HG02981 (cell line): ENCODE results near the gene PARP15.
"Not testable (repeated sequence)": the region's sequence is repeated elsewhere in the genome, so short reads cannot be mapped to it uniquely, and the experiment has no call there.

Experiments
- ATAC-seq: cut with Tn5 transposase; IDR thresholded peaks from one replicate; pipeline ENCODE4 v1.9.1; 2021; ENCODE audit warnings: mild to moderate bottlenecking, moderate library complexity; ENCODE audit not compliant: unreplicated experiment

PARP15 gene

GRCh38 chr3:122612696-122613095 lies 35.2 kb downstream of the PARP15 start:
- no peak for ATAC-seq

- no peak for ATAC-seq
Observed at GRCh38 chr3:122615303-122615702, 37.9 kb downstream of the PARP15 start.

- no peak for ATAC-seq
Observed at GRCh38 chr3:122618614-122619013, 41.2 kb downstream of the PARP15 start.

- no peak for ATAC-seq
Observed at GRCh38 chr3:122619040-122619439, 41.6 kb downstream of the PARP15 start.

GRCh38 chr3:122620399-122620798 lies 42.9 kb downstream of the PARP15 start:
- ATAC-seq = no peak

- peak; percentile 34 for ATAC-seq
Observed at GRCh38 chr3:122621112-122621511, 43.7 kb downstream of the PARP15 start.

- ATAC-seq = no peak
Observed at GRCh38 chr3:122623031-122623829, 45.8 kb downstream of the PARP15 start.

- ATAC-seq = no peak
Observed at GRCh38 chr3:122626515-122627180, 49.2 kb downstream of the PARP15 start.

GRCh38 chr3:122627301-122627700 lies 49.9 kb downstream of the PARP15 start:
- ATAC-seq = no peak

GRCh38 chr3:122628567-122628966 lies 51.1 kb downstream of the PARP15 start:
- no peak for ATAC-seq

GRCh38 chr3:122629763-122630162 lies 52.3 kb downstream of the PARP15 start:
- no peak for ATAC-seq

GRCh38 chr3:122635789-122636188 lies 58.3 kb downstream of the PARP15 start:
- no peak for ATAC-seq

- no peak for ATAC-seq
Observed at GRCh38 chr3:122636697-122637096, 59.2 kb downstream of the PARP15 start.

- no peak for ATAC-seq
Observed at GRCh38 chr3:122640437-122640999, 63.1 kb downstream of the PARP15 start.

GRCh38 chr3:122642935-122643334 lies 65.5 kb downstream of the PARP15 start:
- no peak for ATAC-seq

- no peak for ATAC-seq
Observed at GRCh38 chr3:122646146-122646988, 68.9 kb downstream of the PARP15 start.

GRCh38 chr3:122651233-122651907 lies 73.9 kb downstream of the PARP15 start:
- ATAC-seq = not testable (repeated sequence)

- not testable (repeated sequence) for ATAC-seq
Observed at GRCh38 chr3:122651962-122652361, 74.5 kb downstream of the PARP15 start.

GRCh38 chr3:122658336-122658735 lies 80.9 kb downstream of the PARP15 start:
- ATAC-seq = not testable (repeated sequence)

- ATAC-seq = no peak
Observed at GRCh38 chr3:122660297-122660974, 83.0 kb downstream of the PARP15 start.
